ENCODE data around the gene KASH5.
"Not testable (repeated sequence)": the region's sequence is repeated elsewhere in the genome, so short reads cannot be mapped to it uniquely, and the experiment has no call there.

The KASH5 gene

GRCh38 chr19:49459388-49459787 is 71.3 kb downstream of the KASH5 start:
- no peak for DNase-seq (ENCODE audit: low spot score)

DNA sequence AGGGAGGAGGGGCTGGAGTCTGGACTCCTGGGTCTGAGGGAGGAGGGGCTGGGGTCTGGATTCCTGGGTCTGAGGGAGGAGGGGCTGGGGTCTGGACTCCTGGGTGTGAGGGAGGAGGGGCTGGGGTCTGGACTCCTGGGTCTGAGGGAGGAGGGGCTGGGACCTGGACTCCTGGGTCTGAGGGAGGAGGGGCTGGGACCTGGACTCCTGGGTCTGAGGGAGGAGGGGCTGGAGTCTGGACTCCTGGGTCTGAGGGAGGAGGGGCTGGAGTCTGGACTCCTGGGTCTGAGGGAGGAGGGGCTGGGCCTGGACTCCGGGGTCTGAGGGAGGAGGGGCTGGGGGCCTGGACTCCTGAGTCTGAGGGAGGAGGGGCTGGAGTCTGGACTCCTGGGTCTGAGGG is 73.1 kb downstream of the KASH5 start:
- DNase-seq (ENCODE audit: low spot score) = not testable (repeated sequence)

GRCh38 chr19:49461656-49462055 is 73.6 kb downstream of the KASH5 start:
- no peak for DNase-seq (ENCODE audit: low spot score)

GRCh38 chr19:49462492-49462891 is 74.4 kb downstream of the KASH5 start:
- no peak for DNase-seq (ENCODE audit: low spot score)

GRCh38 chr19:49463960-49464740 is 76.1 kb downstream of the KASH5 start:
- DNase-seq (ENCODE audit: low spot score) = no peak

DNA sequence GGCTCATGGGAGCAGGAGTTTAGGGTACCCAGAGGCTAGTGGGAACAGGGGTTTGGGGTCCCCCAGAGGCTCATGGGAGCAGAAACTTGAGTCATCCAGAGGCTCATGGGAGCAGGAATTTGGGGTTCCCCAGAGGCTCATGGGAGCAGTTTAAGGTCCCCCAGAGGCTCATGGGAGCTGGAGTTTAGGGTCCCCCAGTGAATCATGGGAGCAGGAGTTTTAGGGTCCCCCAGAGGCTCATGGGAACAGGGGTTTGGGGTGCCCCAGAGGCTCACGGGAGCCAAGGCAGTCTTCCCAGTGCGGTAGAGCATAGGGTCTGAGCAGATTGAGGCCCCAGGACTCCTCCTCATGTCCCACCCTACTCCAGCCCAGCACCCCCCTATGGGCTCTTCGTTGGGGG is 77.3 kb downstream of the KASH5 start:
- DNase-seq (ENCODE audit: low spot score) = no peak

Data from kidney tubule cell (primary cell).